ENCODE measurements around the gene RNF213. TPM values are rescaled to one million over a fixed set of nuclear protein-coding genes. Genes with fewer than 3 reads are reported as not detected.

RNF213 gene
- total RNA-seq, 4 donors from 2014 or later = 83.6 to 205 (median 103) TPM

DNA sequence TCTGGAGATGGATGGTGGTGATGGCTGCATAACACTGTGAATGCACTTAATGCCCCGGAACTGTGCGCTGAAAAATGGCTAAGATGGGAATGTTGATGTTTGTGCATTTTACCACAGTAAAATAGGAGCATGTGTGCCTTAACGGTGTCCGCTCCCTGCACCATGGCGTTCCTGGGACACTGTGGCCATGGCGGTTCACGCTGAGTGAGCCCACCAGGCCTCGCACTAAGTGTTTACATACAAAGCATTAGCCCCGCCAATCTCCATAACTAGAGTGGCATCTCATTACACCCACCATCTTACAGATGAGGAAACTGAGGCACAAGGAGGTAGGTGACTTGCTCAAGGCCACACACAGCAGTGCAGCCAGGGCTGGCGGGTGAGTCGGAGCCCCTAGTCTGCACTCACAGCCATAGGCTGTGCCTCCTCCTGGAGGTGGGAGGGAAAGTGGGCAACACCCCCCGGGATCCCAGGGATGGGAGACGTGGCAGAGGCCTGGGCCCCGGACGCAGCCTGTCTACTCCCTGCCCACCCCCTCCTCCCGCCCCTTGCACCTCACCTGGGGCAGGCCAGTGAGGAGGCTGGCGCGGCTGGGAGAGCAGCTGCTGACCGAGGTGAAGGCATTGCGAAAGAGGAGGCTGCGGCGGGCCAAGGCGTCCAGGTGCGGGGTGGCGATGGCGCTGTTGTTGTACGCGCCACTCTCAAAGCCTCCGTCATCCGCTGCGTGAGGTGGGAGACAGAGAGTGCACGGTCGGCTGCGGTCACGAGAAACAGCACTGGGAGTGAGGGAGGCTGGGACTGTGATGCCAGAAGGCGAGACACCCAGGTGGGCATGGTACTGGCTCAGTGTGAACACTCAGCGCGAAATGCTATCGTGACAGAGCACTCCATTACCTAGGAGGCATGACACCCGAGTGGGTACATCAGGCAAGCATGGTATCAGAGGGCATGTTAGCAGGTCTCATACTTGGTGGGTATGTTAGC, 43.9 kb upstream of the RNF213 start:
- ATAC-seq (ENCODE audit: low FRiP score) (no peak), DNase-seq (ENCODE audit: low spot score) (no peak)
- TF ChIP-seq, protein P1, sequence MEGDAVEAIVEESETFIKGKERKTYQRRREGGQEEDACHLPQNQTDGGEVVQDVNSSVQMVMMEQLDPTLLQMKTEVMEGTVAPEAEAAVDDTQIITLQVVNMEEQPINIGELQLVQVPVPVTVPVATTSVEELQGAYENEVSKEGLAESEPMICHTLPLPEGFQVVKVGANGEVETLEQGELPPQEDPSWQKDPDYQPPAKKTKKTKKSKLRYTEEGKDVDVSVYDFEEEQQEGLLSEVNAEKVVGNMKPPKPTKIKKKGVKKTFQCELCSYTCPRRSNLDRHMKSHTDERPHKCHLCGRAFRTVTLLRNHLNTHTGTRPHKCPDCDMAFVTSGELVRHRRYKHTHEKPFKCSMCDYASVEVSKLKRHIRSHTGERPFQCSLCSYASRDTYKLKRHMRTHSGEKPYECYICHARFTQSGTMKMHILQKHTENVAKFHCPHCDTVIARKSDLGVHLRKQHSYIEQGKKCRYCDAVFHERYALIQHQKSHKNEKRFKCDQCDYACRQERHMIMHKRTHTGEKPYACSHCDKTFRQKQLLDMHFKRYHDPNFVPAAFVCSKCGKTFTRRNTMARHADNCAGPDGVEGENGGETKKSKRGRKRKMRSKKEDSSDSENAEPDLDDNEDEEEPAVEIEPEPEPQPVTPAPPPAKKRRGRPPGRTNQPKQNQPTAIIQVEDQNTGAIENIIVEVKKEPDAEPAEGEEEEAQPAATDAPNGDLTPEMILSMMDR (IDR thresholded peaks at IDR 0.05) = no peak

DNA sequence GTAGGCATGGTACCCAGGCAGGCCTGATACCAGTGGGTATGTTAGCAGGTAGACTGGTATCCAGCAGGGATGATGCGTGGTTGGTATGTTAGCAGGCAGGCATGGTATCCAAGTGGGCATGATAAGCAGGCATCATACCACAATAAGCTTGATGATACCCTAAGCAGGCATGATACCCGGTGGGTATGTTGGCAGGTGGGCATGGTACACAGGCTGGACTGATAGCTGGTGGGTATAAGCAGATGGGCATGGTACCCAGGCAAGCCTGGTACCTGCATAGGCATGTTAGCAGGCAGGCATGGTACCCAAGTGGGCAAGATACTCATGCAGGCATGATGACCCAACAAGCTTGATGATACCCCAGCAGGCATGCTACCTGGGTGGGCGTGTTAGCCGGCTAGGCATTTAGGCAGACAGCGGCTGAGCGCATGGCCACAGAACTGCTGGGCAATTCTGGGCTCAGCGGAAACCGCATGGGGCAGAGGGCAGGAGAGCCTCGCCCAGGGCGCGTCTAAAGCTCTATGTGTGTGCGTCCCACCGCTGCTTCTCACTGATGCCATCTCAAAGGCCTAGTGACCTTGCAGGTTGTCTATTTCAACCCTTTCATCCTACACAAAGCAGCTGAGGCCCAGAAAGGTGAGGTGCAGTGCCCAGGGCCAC, 42.8 kb upstream of the RNF213 start:
- no peak for ATAC-seq (ENCODE audit: low FRiP score)
- TF ChIP-seq, protein P1 (IDR thresholded peaks at IDR 0.05) = no peak
- no peak for DNase-seq (ENCODE audit: low spot score)

DNA sequence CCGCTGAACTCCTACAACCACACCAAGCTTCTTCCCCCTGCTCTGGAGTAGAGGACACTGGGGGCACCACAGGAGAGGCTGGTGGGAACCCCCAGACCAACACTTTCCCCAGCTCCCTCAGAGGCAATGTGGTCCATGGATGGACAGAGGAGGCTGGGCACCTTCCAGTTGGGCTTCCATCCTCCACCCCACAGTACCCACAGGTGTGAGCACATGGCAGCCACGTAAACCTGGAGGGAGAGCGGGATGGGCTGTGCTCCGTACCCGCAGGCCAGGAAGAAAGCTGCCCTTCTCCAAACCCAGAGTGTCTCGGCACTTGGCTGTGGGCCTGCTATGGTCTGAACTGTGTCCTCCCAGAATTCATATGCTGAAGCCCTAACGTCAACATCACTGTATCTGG, 42.3 kb upstream of the RNF213 start:
- TF ChIP-seq, protein P1 (IDR thresholded peaks at IDR 0.05) = no peak
- ATAC-seq (ENCODE audit: low FRiP score) = no peak
- no peak for DNase-seq (ENCODE audit: low spot score)

DNA sequence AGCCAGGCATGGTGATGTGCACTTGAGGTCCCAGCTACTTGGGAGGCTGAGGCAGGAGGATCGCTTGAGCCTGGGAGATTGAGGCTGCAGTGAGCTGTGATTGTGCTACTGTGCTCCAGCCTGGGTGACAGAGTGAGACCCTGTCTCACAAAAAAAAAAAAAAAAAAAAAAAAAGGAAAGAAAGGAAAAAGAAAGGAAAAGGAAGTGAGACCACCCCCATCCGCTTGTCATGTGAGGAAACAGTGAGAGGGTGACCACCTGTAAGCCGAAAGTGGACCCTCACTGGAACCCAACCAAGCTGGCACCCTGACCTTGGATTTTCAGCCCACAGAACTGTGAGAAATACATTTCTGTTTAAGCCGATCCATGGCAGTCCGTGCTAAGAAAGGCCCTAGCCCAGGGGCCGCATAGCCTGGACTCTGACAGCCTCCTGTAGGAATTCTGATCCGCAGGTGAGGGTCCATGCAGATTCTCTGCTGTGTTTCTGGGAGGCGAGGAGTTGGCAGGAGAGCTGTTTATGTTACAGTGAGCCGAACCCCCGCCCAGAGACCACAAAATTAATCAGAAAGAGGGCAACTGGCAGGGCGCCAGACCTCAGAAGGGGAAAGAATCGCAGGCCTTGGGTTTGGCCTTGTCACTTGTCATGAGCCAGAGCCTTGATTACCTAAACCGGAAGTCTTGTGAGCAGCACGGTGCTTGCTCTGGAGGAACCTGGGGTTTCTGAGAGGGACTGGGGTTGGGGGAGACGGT, 41.5 kb upstream of the RNF213 start:
- ATAC-seq (ENCODE audit: low FRiP score) (peak; percentile 13), DNase-seq (ENCODE audit: low spot score) (peak; percentile 89)
- TF ChIP-seq, protein P1 (IDR thresholded peaks at IDR 0.05) = no peak

DNA sequence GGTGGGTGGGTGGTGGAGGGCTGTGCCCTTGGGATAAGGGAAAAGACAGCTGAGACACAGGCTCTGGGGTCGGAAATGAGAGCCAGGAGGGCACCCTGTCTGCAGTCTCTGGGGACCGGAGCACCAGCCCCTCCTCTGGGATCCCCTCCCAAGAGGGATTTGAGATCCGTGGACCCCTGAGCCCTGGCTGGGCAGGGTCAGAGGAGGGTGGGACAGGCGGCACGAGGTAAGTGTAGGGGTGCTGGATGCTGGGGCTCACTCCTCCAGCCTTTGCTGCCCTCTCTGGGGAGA, 40.9 kb upstream of the RNF213 start:
- DNase-seq (ENCODE audit: low spot score) = no peak
- TF ChIP-seq, protein P1 (IDR thresholded peaks at IDR 0.05) = no peak
- no peak for ATAC-seq (ENCODE audit: low FRiP score)

DNA sequence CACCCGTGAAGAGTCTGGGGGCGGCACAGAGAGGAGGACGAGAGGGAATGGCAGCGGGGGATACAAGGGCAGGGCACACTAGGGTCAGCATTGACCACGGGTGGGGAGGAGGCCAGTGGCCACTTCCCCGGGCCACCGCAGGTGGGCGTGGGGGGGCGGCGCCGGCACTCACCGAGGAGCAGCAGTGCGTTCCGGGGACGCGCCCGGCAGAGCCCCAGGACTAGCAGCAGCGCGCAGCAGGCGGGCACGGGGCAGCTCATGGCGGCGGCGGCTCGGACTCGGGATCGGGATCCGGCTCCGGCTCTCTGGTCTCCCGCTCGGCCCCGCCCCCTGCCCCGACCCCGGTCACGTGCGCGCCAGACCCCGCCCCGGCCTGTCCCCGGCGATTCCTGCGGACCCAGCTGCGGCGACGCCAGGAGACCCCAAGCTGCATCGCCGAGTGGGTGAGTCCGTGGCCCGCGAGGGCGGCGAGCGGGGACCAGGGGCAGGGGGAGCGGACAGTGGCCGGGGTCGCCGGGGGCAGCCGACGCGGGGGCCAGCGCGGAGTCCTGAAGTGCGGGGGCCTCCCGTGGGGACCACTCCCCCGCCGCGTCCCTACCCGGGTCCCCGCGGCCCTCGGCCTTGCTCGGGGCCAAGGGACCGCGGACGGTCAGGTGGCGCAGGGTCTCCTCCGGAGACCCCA, 40.5 kb upstream of the RNF213 start, which contains the start of the genes SGSH and SLC26A11:
Gene SGSH (minus strand): TSS at position 280 of the 682 bp plus-strand sequence. CDS start 20 bp downstream, at position 260.
Gene SLC26A11 (plus strand): TSS at position 374 of the 682 bp plus-strand sequence. CDS start 1,134 bp downstream, outside the sequence.
- DNase-seq (ENCODE audit: low spot score) = peak; percentile 61
- TF ChIP-seq, protein P1 (IDR thresholded peaks at IDR 0.05) = no peak
- peak; percentile 78 for ATAC-seq (ENCODE audit: low FRiP score)

Data from omental fat pad (tissue), 4 donors.